Ishikawa (cell line): ENCODE results near the gene BATF2.

Experiments
- CEBPB ChIP-seq: IDR thresholded peaks from 2 replicates; pipeline ENCODE4 v1.6.1; 2012
- CREB1 ChIP-seq: IDR thresholded peaks from 2 replicates; pipeline ENCODE4 v1.6.1; 2012; ENCODE audit warnings: low read depth
- EGR1 ChIP-seq: IDR thresholded peaks from 2 replicates; pipeline ENCODE4 v1.6.1; 2012
- EP300 ChIP-seq: IDR thresholded peaks from 2 replicates; pipeline ENCODE4 v1.6.1; 2012; ENCODE audit warnings: borderline replicate concordance
- FOXM1 ChIP-seq: IDR thresholded peaks from 2 replicates; pipeline ENCODE4 v1.6.1; 2012; ENCODE audit warnings: low read depth, borderline replicate concordance
- NFIC ChIP-seq: IDR thresholded peaks from 2 replicates; pipeline ENCODE4 v1.6.1; 2012
- RAD21 ChIP-seq: IDR thresholded peaks from 2 replicates; pipeline ENCODE4 v1.6.1; 2012; ENCODE audit warnings: low read depth
- TAF1 ChIP-seq: IDR thresholded peaks from 2 replicates; pipeline ENCODE4 v1.6.1; 2012; ENCODE audit warnings: low read depth, mild to moderate bottlenecking
- TCF12 ChIP-seq: IDR thresholded peaks from 2 replicates; pipeline ENCODE4 v1.6.1; 2012; ENCODE audit warnings: low read depth
- TEAD4 ChIP-seq: IDR thresholded peaks from 2 replicates; pipeline ENCODE4 v1.6.1; 2012
- USF1 ChIP-seq: IDR thresholded peaks from 2 replicates; pipeline ENCODE4 v1.6.1; 2012
- YY1 ChIP-seq: IDR thresholded peaks from 2 replicates; pipeline ENCODE4 v1.6.1; 2012; ENCODE audit warnings: low read depth
- ZBTB7A ChIP-seq: IDR thresholded peaks from 2 replicates; pipeline ENCODE4 v1.6.1; 2012; ENCODE audit warnings: low read depth
- TF ChIP-seq, protein P1 (sequence below): IDR thresholded peaks from 2 replicates; pipeline ENCODE4 v1.6.1; 2012; ENCODE audit warnings: low read depth, mild to moderate bottlenecking
- TF ChIP-seq, protein P2 (sequence below): IDR thresholded peaks from 2 replicates; pipeline ENCODE4 v1.6.1; 2012

Gene BATF2

DNA sequence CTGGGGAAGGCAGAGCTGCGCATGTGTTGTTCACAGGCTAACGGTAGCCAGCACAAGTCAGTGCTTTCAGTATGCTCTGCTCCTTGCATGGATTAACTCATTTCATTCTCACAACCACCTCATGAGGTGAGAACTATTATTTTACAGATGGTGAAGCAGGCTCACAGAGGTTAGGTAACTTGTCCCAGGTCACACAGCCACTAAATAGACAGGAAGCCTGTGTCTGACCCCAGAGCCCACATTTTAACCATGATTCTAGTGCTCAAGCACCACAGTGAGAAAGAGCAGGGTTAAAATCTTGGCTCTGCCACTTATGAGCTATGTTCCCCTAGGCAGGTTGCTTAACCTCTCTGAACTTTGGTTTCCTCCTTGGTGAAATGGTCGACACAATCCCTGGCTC is 24.2 kb upstream of the BATF2 start:
- TF ChIP-seq EP300 (no peak), TEAD4 (no peak), CREB1 (no peak), TCF12 (no peak), RAD21 (no peak), YY1 (no peak), NFIC (no peak), TAF1 (no peak), USF1 (no peak), ZBTB7A (no peak), EGR1 (no peak), CEBPB (no peak)
- TF ChIP-seq, protein P1, sequence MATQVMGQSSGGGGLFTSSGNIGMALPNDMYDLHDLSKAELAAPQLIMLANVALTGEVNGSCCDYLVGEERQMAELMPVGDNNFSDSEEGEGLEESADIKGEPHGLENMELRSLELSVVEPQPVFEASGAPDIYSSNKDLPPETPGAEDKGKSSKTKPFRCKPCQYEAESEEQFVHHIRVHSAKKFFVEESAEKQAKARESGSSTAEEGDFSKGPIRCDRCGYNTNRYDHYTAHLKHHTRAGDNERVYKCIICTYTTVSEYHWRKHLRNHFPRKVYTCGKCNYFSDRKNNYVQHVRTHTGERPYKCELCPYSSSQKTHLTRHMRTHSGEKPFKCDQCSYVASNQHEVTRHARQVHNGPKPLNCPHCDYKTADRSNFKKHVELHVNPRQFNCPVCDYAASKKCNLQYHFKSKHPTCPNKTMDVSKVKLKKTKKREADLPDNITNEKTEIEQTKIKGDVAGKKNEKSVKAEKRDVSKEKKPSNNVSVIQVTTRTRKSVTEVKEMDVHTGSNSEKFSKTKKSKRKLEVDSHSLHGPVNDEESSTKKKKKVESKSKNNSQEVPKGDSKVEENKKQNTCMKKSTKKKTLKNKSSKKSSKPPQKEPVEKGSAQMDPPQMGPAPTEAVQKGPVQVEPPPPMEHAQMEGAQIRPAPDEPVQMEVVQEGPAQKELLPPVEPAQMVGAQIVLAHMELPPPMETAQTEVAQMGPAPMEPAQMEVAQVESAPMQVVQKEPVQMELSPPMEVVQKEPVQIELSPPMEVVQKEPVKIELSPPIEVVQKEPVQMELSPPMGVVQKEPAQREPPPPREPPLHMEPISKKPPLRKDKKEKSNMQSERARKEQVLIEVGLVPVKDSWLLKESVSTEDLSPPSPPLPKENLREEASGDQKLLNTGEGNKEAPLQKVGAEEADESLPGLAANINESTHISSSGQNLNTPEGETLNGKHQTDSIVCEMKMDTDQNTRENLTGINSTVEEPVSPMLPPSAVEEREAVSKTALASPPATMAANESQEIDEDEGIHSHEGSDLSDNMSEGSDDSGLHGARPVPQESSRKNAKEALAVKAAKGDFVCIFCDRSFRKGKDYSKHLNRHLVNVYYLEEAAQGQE: no peak
- TF ChIP-seq, protein P2, sequence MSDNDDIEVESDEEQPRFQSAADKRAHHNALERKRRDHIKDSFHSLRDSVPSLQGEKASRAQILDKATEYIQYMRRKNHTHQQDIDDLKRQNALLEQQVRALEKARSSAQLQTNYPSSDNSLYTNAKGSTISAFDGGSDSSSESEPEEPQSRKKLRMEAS: no peak

DNA sequence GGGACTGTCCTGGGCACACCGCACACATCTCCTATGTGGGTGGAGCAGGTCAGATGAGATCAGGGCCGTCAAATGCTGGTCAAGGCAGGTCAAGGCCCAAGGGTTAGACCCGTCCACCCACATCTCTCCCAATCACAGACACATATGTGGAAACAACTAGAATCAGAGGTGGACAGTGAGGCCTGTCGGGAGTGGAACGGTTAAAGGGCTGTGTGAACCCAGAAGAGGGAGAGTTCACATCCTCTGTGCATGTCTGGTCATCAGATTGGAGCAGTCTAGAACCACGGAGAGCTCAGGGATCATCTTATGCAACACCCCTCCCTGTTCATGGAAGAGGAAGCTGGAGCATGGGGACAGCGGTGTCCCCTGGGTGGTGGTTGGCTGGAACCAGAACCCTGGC is 23.1 kb upstream of the BATF2 start:
- TF ChIP-seq, protein P1: no peak
- no peak for TF ChIP-seq CREB1
- TF ChIP-seq TCF12: no peak
- TF ChIP-seq CEBPB: no peak
- no peak for TF ChIP-seq TEAD4
- no peak for TF ChIP-seq TAF1
- TF ChIP-seq USF1: no peak
- TF ChIP-seq EGR1: no peak
- TF ChIP-seq, protein P2: no peak
- TF ChIP-seq FOXM1: no peak
- TF ChIP-seq ZBTB7A: no peak
- no peak for TF ChIP-seq YY1

DNA sequence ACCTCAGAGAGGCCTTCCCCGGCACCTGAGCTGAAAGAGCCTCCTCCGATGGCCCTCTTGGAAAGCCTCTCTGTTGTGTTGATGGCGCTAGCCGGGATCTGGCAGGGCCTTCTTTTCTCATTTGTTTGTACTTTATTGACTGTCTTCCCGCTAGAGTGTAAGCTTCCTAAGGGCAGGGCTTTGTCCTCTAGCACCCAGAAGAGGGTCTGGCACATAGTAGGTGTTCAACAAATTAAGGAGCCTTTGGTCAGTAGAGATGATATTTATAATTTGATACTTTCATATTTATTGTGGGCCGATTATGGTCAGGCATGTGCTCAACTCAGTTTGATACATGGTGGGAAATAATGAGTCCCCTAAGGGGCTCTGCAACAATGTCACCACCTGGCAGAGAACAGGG is 21.2 kb upstream of the BATF2 start:
- TF ChIP-seq, protein P1: no peak
- TF ChIP-seq ZBTB7A (no peak), FOXM1 (no peak), TEAD4 (no peak), USF1 (no peak), RAD21 (no peak)

DNA sequence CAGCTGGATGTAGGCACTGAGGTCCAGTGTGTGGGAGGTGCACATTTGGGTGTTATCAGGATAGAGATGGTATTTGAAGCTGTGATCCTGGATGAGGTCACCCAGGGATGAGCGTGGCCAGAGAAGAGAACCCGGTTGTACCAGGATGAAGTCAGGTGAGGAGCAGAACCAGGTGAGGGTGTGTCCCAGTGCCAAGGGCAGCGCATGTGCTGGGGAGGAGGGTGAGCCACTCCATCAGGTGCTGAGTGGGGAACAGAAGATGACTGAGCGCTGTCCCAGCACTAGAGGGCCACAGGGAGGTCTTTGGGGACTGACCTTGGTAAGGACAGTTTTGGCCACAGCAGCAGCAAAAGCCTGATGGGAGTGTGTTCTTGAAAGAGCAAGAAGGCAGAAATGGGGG is 19.9 kb upstream of the BATF2 start:
- TF ChIP-seq FOXM1: no peak
- no peak for TF ChIP-seq TAF1
- no peak for TF ChIP-seq ZBTB7A
- no peak for TF ChIP-seq YY1
- TF ChIP-seq EGR1: no peak
- TF ChIP-seq NFIC: no peak
- no peak for TF ChIP-seq CREB1
- no peak for TF ChIP-seq TCF12
- TF ChIP-seq, protein P2: no peak
